Measurements from ENCODE around the gene PAK2. TPM values are rescaled to one million over a fixed set of nuclear protein-coding genes. Genes with fewer than 3 reads are reported as not detected.
A peak's percentile ranks its signal among the peaks of the same experiment; 100 is the strongest.

Gene PAK2
- total RNA-seq, 1 donor: 57.0 TPM

- no peak overlapping the region for H3K4me3 ChIP-seq (ENCODE audit: low read depth, low read length)
- DNase-seq (ENCODE audit: low read depth): no peak
- no peak for TF ChIP-seq CTCF (IDR thresholded peaks at IDR 0.05; ENCODE audit: insufficient read depth, low read depth, low read length)
Observed at GRCh38 chr3:196782511-196782910, 42.9 kb downstream of the PAK2 start.

- DNase-seq (ENCODE audit: low read depth): no peak
- H3K4me3 ChIP-seq (ENCODE audit: low read depth, low read length): no peak overlapping the region
- TF ChIP-seq CTCF (IDR thresholded peaks at IDR 0.05; ENCODE audit: insufficient read depth, low read depth, low read length): no peak
Observed at GRCh38 chr3:196788528-196788927, 48.9 kb downstream of the PAK2 start.

- no peak for DNase-seq (ENCODE audit: low read depth)
- no peak for TF ChIP-seq CTCF (IDR thresholded peaks at IDR 0.05; ENCODE audit: insufficient read depth, low read depth, low read length)
- no peak overlapping the region for H3K4me3 ChIP-seq (ENCODE audit: low read depth, low read length)
Observed at GRCh38 chr3:196789885-196790359, 50.3 kb downstream of the PAK2 start.

GRCh38 chr3:196790636-196791035 is 51.0 kb downstream of the PAK2 start:
- no peak for TF ChIP-seq CTCF (IDR thresholded peaks at IDR 0.05; ENCODE audit: insufficient read depth, low read depth, low read length)
- no peak overlapping the region for H3K4me3 ChIP-seq (ENCODE audit: low read depth, low read length)
- DNase-seq (ENCODE audit: low read depth): no peak

- DNase-seq (ENCODE audit: low read depth): peak; percentile 60
- no peak overlapping the region for H3K4me3 ChIP-seq (ENCODE audit: low read depth, low read length)
- TF ChIP-seq CTCF (IDR thresholded peaks at IDR 0.05; ENCODE audit: insufficient read depth, low read depth, low read length): no peak
Observed at GRCh38 chr3:196792771-196793170, 53.1 kb downstream of the PAK2 start.

DNA sequence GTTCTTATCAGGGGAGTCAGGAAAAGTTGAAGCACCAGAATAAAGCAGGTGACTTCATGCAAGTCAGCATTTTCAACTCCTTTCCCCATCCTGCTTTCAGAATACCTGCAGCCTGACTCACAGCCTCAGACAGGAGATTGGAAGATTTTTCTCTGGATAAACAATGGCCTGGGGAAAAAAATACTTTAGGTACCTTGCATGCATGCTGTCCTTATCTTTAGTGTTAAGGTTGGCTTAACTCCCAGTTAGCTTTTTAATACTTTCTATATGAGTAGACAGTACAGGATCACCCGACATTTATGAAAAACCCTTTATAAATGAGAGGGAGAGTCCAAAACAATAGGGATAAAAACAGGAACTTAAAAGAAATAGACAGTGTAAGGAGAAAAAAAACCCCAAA is 53.6 kb downstream of the PAK2 start:
- no peak for TF ChIP-seq CTCF (IDR thresholded peaks at IDR 0.05; ENCODE audit: insufficient read depth, low read depth, low read length)
- H3K4me3 ChIP-seq (ENCODE audit: low read depth, low read length): no peak overlapping the region
- DNase-seq (ENCODE audit: low read depth): peak; percentile 89

DNA sequence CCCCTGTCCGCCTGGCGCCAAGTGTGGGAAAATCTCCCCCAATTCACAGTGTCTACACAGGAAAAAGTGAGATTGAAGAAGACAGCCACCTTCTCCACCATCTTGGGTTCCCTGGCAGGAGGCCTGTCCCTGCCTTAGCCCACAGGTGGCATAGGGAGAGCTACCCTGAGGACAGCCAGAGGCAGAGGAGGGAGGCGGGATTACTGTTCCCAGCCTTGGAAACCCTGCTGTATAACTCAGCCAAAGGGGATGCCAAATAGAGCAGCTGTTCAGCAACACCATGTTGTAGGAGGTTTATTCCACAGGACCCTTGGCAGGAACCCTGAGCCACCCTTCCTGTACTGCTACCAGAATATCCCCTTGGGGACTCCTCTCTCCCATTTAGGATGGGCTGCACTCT is 54.8 kb downstream of the PAK2 start:
- TF ChIP-seq CTCF (IDR thresholded peaks at IDR 0.05; ENCODE audit: insufficient read depth, low read depth, low read length): no peak
- H3K4me3 ChIP-seq (ENCODE audit: low read depth, low read length): no peak overlapping the region
- DNase-seq (ENCODE audit: low read depth): no peak
